Heart left ventricle (tissue), 16 donors: Measurements from ENCODE around the gene CDK5RAP2. TPM values are rescaled to one million over a fixed set of nuclear protein-coding genes. Genes with fewer than 3 reads are reported as not detected.
A peak's percentile ranks its signal among the peaks of the same experiment; 100 is the strongest.

Experiments
- ATAC-seq, 4 donors: fragments of 200-7000 bp; cut with Tn5 transposase; one replicate each; pipeline ENCODE4 v1.9.1; 2020 to 2022; ENCODE audit warnings: moderate library complexity in 4 of 4, mild to moderate bottlenecking in 3 of 4, moderate number of reproducible peaks in 1 of 4
- DNase-seq, 5 donors: peaks; one replicate each; pipeline ENCODE4 v3.0.0-alpha.2; 2020
- H3K27ac ChIP-seq, 12 donors: fragments of 200-600 bp; sonication (generic) in 4 of 12; one replicate each; pipeline versions ENCODE4 v1.5.0 to v1.8.0; 2016 to 2022; ENCODE audit warnings: mild to moderate bottlenecking in 2 of 12
- H3K27me3 ChIP-seq, 9 donors: fragments of 200-600 bp; sonication (generic) in 2 of 9; one replicate each; pipeline versions ENCODE4 v1.5.1 to v1.8.0; 2016 to 2022; ENCODE audit warnings: mild to moderate bottlenecking in 3 of 9
- H3K36me3 ChIP-seq, 9 donors: fragments of 200-600 bp; sonication (generic) in 2 of 9; one replicate each; pipeline versions ENCODE4 v1.5.0 to v1.8.0; 2018 to 2022; ENCODE audit warnings: mild to moderate bottlenecking in 2 of 9
- H3K4me1 ChIP-seq, 12 donors: fragments of 200-600 bp; sonication (generic) in 4 of 12; one replicate each; pipeline versions ENCODE4 v1.5.0 to v1.8.0; 2016 to 2022; ENCODE audit warnings: mild to moderate bottlenecking in 3 of 12
- H3K4me3 ChIP-seq, 12 donors: fragments of 200-600 bp; sonication (generic) in 4 of 12; one replicate each; pipeline versions ENCODE4 v1.5.0 to v1.8.0; 2017 to 2022; ENCODE audit warnings: mild to moderate bottlenecking in 9 of 12, moderate library complexity in 4 of 12
- H3K9me3 ChIP-seq, 12 donors: fragments of 200-600 bp; sonication (generic) in 4 of 12; one replicate each; pipeline versions ENCODE4 v1.5.0 to v1.8.0; 2016 to 2022; ENCODE audit warnings: mild to moderate bottlenecking in 1 of 12
- CTCF ChIP-seq, 12 donors: fragments of 200-600 bp; sonication (generic) in 4 of 12; IDR thresholded peaks; one replicate each; pipeline versions ENCODE4 v1.5.0 to v1.8.0; 2018 to 2022; ENCODE audit warnings: antibody characterized with exemption in 12 of 12, mild to moderate bottlenecking in 5 of 12
- POLR2A ChIP-seq, 2 donors: fragments of 450-650 bp; IDR thresholded peaks; one replicate each; pipeline ENCODE4 v1.6.1; 2017; ENCODE audit warnings: antibody characterized with exemption in 2 of 2, mild to moderate bottlenecking in 2 of 2, moderate library complexity in 2 of 2
- WGBS, 4 donors: extraction: QIAGEN DNeasy Blood & Tissue Kit in 2 of 4; methylation state at CpG; one replicate each; pipeline versions ENCODE4 v1.1.5 to v1.1.7; 2013 to 2018; 5-methylcytosine and 5-hydroxymethylcytosine counted together
- intact Hi-C, 10 donors: fragments of 100-400 bp; cut with DNase I; formaldehyde crosslinking; loops; one replicate each; pipeline versions ENCODE4 v1.11.1 to v1.14.2; 2022
- polyA plus RNA-seq, 2 donors: library from polyadenylated mRNA; stranded (reverse); fragments of 200-250 nt; gene quantifications; one replicate each; pipeline ENCODE4 v1.2.3, GENCODE V29; 2013
- total RNA-seq, 9 donors: library from RNA; depleted of rRNA in 2 of 9; stranded (reverse); fragments of >200 nt in 2 of 9; fragmentation: NEBNext Ultra II Directional in 3 of 9; extraction: Animal tissue kit (Norgen Biotek cat#: 25700) in 3 of 9; gene quantifications; one replicate each; pipeline versions ENCODE4 v1.1.0 to v1.2.4, GENCODE V29; 2016 to 2023
- donor health status: ischemic (EF 13 %, LVEDD 7.1; RV severe dilation, severe dysfunction).
- donor health status: healthy with polysubstance abuse.
- donor health status: DM: no; HTN: yes; CAD: no.
- donor health status: DM: no; HTN: no; CAD: no.
- donor health status: ischemic (EF 25% LVEDD 6.9; RV normal size, moderate dysfunction).
- donor health status: ischemic (EF 25% LVEDD 5.7; RV mildly dilated, moderate dysfunction).
- donor health status: healthy.
- donor health status: DM: yes; HTN: yes; CAD: no.
- donor health status: ischemic (EF 35%, LVEDD 5.7; RV mildly dilated, moderate dysfunction).
- donor health status: nonischemic (EF 11% LVEDD 7.7; RV severe dilation, severe dysfunction).
- donor health status: DM: yes; HTN: yes; CAD: no.
- donor health status: PGD.
- donor health status: ischemic (EF 29% LVEDD 5.4; RV normal size, mild dysfunction).
- donor health status: nonischemic (EF 23%, LVEDD 6.1; RV moderate dilation, normal function).

The CDK5RAP2 gene
- total and polyA plus RNA-seq, 11 donors = 26.1 to 114 (median 53.1) TPM

DNA sequence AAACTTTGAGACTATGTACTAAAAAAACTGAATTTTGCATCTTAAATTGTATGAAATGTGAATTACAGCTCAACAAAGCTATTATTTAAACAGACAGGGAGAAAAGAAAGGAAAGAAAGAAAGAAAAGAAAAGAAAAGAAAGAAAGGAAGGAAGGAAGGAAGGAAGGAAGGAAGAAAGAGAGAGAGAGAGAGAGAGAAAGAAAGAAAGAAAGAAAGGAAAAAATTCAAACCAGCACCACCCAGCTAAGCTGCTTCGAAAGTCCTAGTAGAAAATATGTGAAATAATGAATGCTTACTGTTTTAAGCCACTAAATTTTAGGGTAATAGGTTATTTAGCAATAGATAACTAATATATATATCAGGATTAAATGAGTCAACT is 31.7 kb upstream of the CDK5RAP2 start:
- TF ChIP-seq CTCF (IDR thresholded peaks at IDR 0.05) = no peak
- no peak for TF ChIP-seq POLR2A (IDR thresholded peaks at IDR 0.05)
- DNase-seq = no peak
- no peak overlapping the region for H3K27ac ChIP-seq
- no peaks in the 10 kb centered on the region for H3K4me1 ChIP-seq
- no peaks in the 10 kb centered on the region for H3K27me3 ChIP-seq
- peaks cover 0 to 33% (median 10%) of the 10 kb centered on the region in 9 donors for H3K36me3 ChIP-seq
- WGBS, 4 donors = 92 to 97% (median 94%) methylated on average over 1 of the region's 1 CpG
- intact Hi-C loops = loop anchor here in 2 of 10 donors (10.0 kb wide), 2 partner anchors 443 to 453 kb away; partner anchors contain the start of gene C5 (in 1 of the 2)
- H3K4me3 ChIP-seq = no peak overlapping the region
- no peak for ATAC-seq
- H3K9me3 ChIP-seq = no peaks in the 10 kb centered on the region

- Histone ChIP-seq H3K4me3 (no peak overlapping the region), H3K27ac (no peak overlapping the region), H3K4me1 (no peaks in the 10 kb centered on the region), H3K9me3 (no peaks in the 10 kb centered on the region), H3K27me3 (no peaks in the 10 kb centered on the region), H3K36me3 (peaks cover 0 to 38% (median 13%) of the 10 kb centered on the region in 9 donors)
- intact Hi-C loops = loop anchor here in 2 of 10 donors (10.0 kb wide), 2 partner anchors 444 to 454 kb away; partner anchors contain the start of gene C5 (in 1 of the 2)
- no peak for DNase-seq
- TF ChIP-seq CTCF (IDR thresholded peaks at IDR 0.05) (peak in 5 of 12 donors; percentile 4 to 30 (median 11)), POLR2A (IDR thresholded peaks at IDR 0.05) (no peak)
- ATAC-seq = peak in 1 of 4 donors; percentile 51
Measured at GRCh38 chr9:120610975-120611689, 31.2 kb upstream of the CDK5RAP2 start.

GRCh38 chr9:120609636-120610035 is 29.7 kb upstream of the CDK5RAP2 start:
- TF ChIP-seq POLR2A (IDR thresholded peaks at IDR 0.05) (no peak), CTCF (IDR thresholded peaks at IDR 0.05) (no peak)
- H3K4me1 ChIP-seq = no peaks in the 10 kb centered on the region
- intact Hi-C loops = loop anchor here in 2 of 10 donors (10.0 kb wide), 2 partner anchors 445 to 455 kb away; partner anchors contain the start of gene C5 (in 1 of the 2)
- ATAC-seq (no peak), DNase-seq (no peak)
- peaks cover 0 to 48% (median 23%) of the 10 kb centered on the region in 9 donors for H3K36me3 ChIP-seq
- no peaks in the 10 kb centered on the region for H3K9me3 ChIP-seq
- no peak overlapping the region for H3K4me3 ChIP-seq
- no peaks in the 10 kb centered on the region for H3K27me3 ChIP-seq
- H3K27ac ChIP-seq = no peak overlapping the region
- 94 to 97% (median 96%) methylated on average over 2 of the region's 2 CpGs for WGBS, 4 donors

DNA sequence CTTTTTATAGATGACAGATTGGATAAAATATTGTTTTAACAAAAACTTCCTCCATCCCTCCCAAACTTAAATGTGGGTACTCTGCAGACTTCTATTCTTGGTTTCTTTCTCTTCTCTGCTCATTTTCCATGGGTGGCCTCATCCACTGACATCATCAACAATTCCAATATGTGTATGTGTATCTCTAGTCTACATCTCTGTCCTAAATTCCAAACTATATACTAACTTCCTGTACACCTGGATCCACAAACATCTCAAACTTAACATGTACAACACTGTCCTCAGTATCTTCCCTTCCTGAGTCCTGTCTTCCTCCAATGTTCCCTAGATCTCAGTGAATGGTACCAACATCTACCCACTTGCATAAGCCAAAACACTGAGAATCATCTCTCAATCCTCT is 28.5 kb upstream of the CDK5RAP2 start:
- no peak for ATAC-seq
- intact Hi-C loops = no loop called here

More for the DNA sequence above, 28.5 kb upstream of the CDK5RAP2 start:
- Histone ChIP-seq H3K27me3 (no peaks in the 10 kb centered on the region), H3K36me3 (peaks cover 0 to 52% (median 28%) of the 10 kb centered on the region in 9 donors), H3K9me3 (no peaks in the 10 kb centered on the region), H3K4me1 (no peaks in the 10 kb centered on the region), H3K27ac (no peak overlapping the region), H3K4me3 (no peak overlapping the region)
- DNase-seq = no peak
- no peak for TF ChIP-seq POLR2A (IDR thresholded peaks at IDR 0.05)
- no peak for TF ChIP-seq CTCF (IDR thresholded peaks at IDR 0.05)
